ENCODE data around the gene FGF14.
A peak's percentile ranks its signal among the peaks of the same experiment; 100 is the strongest.

The FGF14 gene

DNA sequence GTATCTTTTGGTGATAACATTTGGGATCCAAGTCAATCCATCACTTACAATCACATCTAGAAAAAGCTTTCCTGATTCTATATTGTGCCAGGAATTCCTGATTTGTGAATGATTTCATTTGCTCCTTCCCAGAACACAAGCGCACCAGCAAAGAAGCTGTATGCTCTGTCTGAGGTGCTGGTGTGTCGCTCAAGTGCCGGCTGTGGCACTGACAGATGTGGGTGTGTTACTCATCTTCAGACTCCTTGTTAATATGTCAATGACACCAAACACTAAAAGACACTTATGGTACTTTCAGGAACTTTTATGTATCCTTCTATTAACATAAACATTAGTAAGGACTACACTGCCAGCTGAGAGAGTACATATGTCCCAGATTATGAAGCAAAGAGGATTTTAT lies 520.3 kb downstream of the FGF14 start:
- no peak for DNase-seq
- no peak overlapping the region for H3K27ac ChIP-seq (ENCODE audit: low read depth, low read length)
- H4K8ac ChIP-seq (ENCODE audit: low read depth, low read length), result no peak overlapping the region
- H3K4ac ChIP-seq (ENCODE audit: low read depth, low read length), result no peak overlapping the region
- no peak overlapping the region for H2BK12ac ChIP-seq (ENCODE audit: low read length)
- H3K9me3 ChIP-seq (ENCODE audit: insufficient read depth, low read depth, low read length), result no peaks in the 10 kb centered on the region
- no peak overlapping the region for H2BK5ac ChIP-seq (ENCODE audit: low read depth, low read length, poor library complexity)
- no peak overlapping the region for H3K4me2 ChIP-seq (ENCODE audit: low read length)
- H3K27me3 ChIP-seq (ENCODE audit: insufficient read depth, low read length), result no peaks in the 10 kb centered on the region
- no peak overlapping the region for H3K14ac ChIP-seq (ENCODE audit: low read length)
- no peaks in the 10 kb centered on the region for H3K36me3 ChIP-seq (ENCODE audit: control insufficient read depth in 1 of 2, insufficient read depth in 2 of 2, low read length in 2 of 2)
- H4K91ac ChIP-seq (ENCODE audit: low read depth, low read length), result no peak overlapping the region
- no CpG with 5 or more reads among the region's 3 CpGs for WGBS (ENCODE audit: extremely low coverage, insufficient coverage, insufficient read length)
- no peaks in the 10 kb centered on the region for H3K79me2 ChIP-seq (ENCODE audit: control insufficient read depth, insufficient read depth, low read length, poor library complexity)
- H2AK5ac ChIP-seq (ENCODE audit: low read length), result no peak overlapping the region
- no peak overlapping the region for H3K4me3 ChIP-seq (ENCODE audit: low read depth, low read length)
- no peak overlapping the region for H4K12ac ChIP-seq (ENCODE audit: low read depth, low read length)
- no peak overlapping the region for H3K23ac ChIP-seq (ENCODE audit: low read length)
- no peaks in the 10 kb centered on the region for H3K4me1 ChIP-seq (ENCODE audit: control insufficient read depth in 1 of 2, insufficient read depth in 2 of 2, low read length in 2 of 2)
- no peak overlapping the region for H2AFZ ChIP-seq (ENCODE audit: insufficient read depth, low read length, poor library complexity)
- H3K18ac ChIP-seq (ENCODE audit: low read length), result no peak overlapping the region
- no peaks in the 10 kb centered on the region for H3K79me1 ChIP-seq (ENCODE audit: low read length)
- no peak overlapping the region for H2BK120ac ChIP-seq (ENCODE audit: insufficient read depth, low read length, poor library complexity)
- H3K9ac ChIP-seq (ENCODE audit: low read length), result no peak overlapping the region

DNA sequence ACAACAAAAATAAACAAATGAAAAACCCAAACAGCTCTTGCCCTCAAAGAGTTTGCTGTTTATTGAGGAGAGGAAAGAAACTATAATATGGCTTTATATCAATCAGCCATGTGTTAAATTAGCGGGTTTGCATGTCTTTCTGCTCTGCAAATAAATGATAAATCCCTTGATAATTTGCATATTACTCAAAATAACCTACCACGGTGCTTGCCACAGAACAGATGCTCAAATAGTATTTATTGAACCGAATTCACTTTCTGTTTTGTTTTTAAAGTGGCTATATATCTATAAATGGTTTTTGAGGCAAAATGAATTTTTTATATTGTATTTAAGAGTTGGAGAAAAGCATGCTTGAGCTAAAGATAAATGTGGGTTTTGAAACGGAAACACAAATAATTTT lies 521.3 kb downstream of the FGF14 start:
- Histone ChIP-seq H4K8ac (ENCODE audit: low read depth, low read length) (no peak overlapping the region), H3K9ac (ENCODE audit: low read length) (no peak overlapping the region), H3K23ac (ENCODE audit: low read length) (no peak overlapping the region), H2BK5ac (ENCODE audit: low read depth, low read length, poor library complexity) (no peak overlapping the region), H4K91ac (ENCODE audit: low read depth, low read length) (no peak overlapping the region), H3K4ac (ENCODE audit: low read depth, low read length) (no peak overlapping the region), H3K9me3 (ENCODE audit: insufficient read depth, low read depth, low read length) (no peaks in the 10 kb centered on the region), H3K4me1 (ENCODE audit: control insufficient read depth in 1 of 2, insufficient read depth in 2 of 2, low read length in 2 of 2) (no peaks in the 10 kb centered on the region), H4K12ac (ENCODE audit: low read depth, low read length) (no peak overlapping the region), H3K4me3 (ENCODE audit: low read depth, low read length) (no peak overlapping the region), H3K14ac (ENCODE audit: low read length) (no peak overlapping the region), H3K27ac (ENCODE audit: low read depth, low read length) (no peak overlapping the region), H3K27me3 (ENCODE audit: insufficient read depth, low read length) (no peaks in the 10 kb centered on the region), H2AFZ (ENCODE audit: insufficient read depth, low read length, poor library complexity) (no peak overlapping the region), H2BK12ac (ENCODE audit: low read length) (no peak overlapping the region), H3K18ac (ENCODE audit: low read length) (no peak overlapping the region), H3K36me3 (ENCODE audit: control insufficient read depth in 1 of 2, insufficient read depth in 2 of 2, low read length in 2 of 2) (no peaks in the 10 kb centered on the region), H3K79me1 (ENCODE audit: low read length) (no peaks in the 10 kb centered on the region), H2BK120ac (ENCODE audit: insufficient read depth, low read length, poor library complexity) (no peak overlapping the region), H3K79me2 (ENCODE audit: control insufficient read depth, insufficient read depth, low read length, poor library complexity) (no peaks in the 10 kb centered on the region), H2AK5ac (ENCODE audit: low read length) (no peak overlapping the region), H3K4me2 (ENCODE audit: low read length) (no peak overlapping the region)
- DNase-seq, result no peak
- WGBS (ENCODE audit: extremely low coverage, insufficient coverage, insufficient read length), result no CpG with 5 or more reads among the region's 4 CpGs

DNA sequence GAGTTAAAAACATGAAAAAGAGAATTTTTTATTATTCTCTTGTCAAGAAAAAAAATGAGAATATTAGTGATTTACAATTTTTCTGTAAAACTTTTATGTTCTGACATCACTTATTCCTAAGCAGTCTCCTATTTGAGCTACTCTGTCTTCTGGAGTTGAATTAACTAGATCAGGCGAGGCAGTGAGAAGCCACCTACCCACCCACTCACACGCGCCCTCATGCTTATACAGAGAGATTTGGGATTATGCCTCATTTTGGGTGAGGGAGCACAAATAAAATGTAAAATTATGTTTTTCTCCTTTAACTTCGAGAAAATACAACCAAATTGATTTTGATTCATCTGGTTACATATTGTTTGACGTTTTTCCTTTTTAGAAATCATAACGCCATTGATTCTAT lies 524.9 kb downstream of the FGF14 start:
- Histone ChIP-seq H2BK5ac (ENCODE audit: low read depth, low read length, poor library complexity) (no peak overlapping the region), H2AFZ (ENCODE audit: insufficient read depth, low read length, poor library complexity) (no peak overlapping the region), H4K91ac (ENCODE audit: low read depth, low read length) (no peak overlapping the region), H3K23ac (ENCODE audit: low read length) (no peak overlapping the region), H2AK5ac (ENCODE audit: low read length) (no peak overlapping the region), H2BK12ac (ENCODE audit: low read length) (no peak overlapping the region), H3K4ac (ENCODE audit: low read depth, low read length) (no peak overlapping the region), H3K9ac (ENCODE audit: low read length) (no peak overlapping the region), H4K12ac (ENCODE audit: low read depth, low read length) (no peak overlapping the region), H2BK120ac (ENCODE audit: insufficient read depth, low read length, poor library complexity) (no peak overlapping the region), H3K14ac (ENCODE audit: low read length) (no peak overlapping the region), H3K36me3 (ENCODE audit: control insufficient read depth in 1 of 2, insufficient read depth in 2 of 2, low read length in 2 of 2) (no peaks in the 10 kb centered on the region), H3K18ac (ENCODE audit: low read length) (no peak overlapping the region), H3K4me1 (ENCODE audit: control insufficient read depth in 1 of 2, insufficient read depth in 2 of 2, low read length in 2 of 2) (no peaks in the 10 kb centered on the region), H3K27me3 (ENCODE audit: insufficient read depth, low read length) (no peaks in the 10 kb centered on the region), H3K27ac (ENCODE audit: low read depth, low read length) (no peak overlapping the region), H4K8ac (ENCODE audit: low read depth, low read length) (no peak overlapping the region), H3K79me2 (ENCODE audit: control insufficient read depth, insufficient read depth, low read length, poor library complexity) (no peaks in the 10 kb centered on the region), H3K4me2 (ENCODE audit: low read length) (no peak overlapping the region), H3K4me3 (ENCODE audit: low read depth, low read length) (no peak overlapping the region), H3K79me1 (ENCODE audit: low read length) (no peaks in the 10 kb centered on the region), H3K9me3 (ENCODE audit: insufficient read depth, low read depth, low read length) (no peaks in the 10 kb centered on the region)
- no CpG with 5 or more reads among the region's 6 CpGs for WGBS (ENCODE audit: extremely low coverage, insufficient coverage, insufficient read length)
- no peak for DNase-seq

DNA sequence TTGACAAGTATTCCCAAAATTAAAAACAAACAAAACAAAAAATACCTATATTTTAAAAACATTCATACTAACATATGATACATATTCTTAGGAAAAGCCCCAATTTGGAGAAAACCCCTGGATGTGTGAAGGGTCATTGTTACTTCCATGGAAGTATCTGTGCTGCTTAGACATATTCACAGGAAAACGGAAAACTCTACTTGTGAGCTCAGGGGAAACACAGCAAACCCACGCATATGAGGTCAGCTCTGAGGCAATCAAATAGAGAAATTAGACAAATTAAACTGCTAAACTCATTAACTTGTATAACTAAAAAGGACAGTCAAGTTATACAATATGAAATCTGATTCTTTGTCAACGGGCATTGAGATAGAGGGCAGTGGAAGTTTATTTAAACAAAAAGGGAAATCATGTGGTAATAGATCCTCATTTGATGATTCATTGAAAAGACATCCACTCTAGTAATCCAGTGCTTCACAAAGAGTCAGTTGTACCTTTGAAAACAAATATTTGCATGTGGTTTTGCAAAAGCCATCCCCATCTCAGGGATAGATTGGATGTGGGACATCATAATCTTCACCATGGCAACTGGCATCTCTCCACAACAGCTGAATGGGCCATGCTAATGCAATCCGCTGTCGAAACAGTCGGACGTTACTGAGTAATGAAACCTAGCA lies 526.0 kb downstream of the FGF14 start:
- H3K27ac ChIP-seq (ENCODE audit: low read depth, low read length), result no peak overlapping the region
- H3K23ac ChIP-seq (ENCODE audit: low read length), result no peak overlapping the region
- H3K4me1 ChIP-seq (ENCODE audit: control insufficient read depth in 1 of 2, insufficient read depth in 2 of 2, low read length in 2 of 2), result no peaks in the 10 kb centered on the region
- H3K36me3 ChIP-seq (ENCODE audit: control insufficient read depth in 1 of 2, insufficient read depth in 2 of 2, low read length in 2 of 2), result no peaks in the 10 kb centered on the region
- no peak overlapping the region for H2AFZ ChIP-seq (ENCODE audit: insufficient read depth, low read length, poor library complexity)
- peak in 1 of 2 donors; percentile 5 for DNase-seq
- no peak overlapping the region for H3K4me2 ChIP-seq (ENCODE audit: low read length)
- H3K14ac ChIP-seq (ENCODE audit: low read length), result no peak overlapping the region
- no peak overlapping the region for H3K18ac ChIP-seq (ENCODE audit: low read length)
- H3K27me3 ChIP-seq (ENCODE audit: insufficient read depth, low read length), result no peaks in the 10 kb centered on the region
- H3K4ac ChIP-seq (ENCODE audit: low read depth, low read length), result no peak overlapping the region
- H3K9ac ChIP-seq (ENCODE audit: low read length), result no peak overlapping the region
- H3K79me1 ChIP-seq (ENCODE audit: low read length), result no peaks in the 10 kb centered on the region
- H2BK5ac ChIP-seq (ENCODE audit: low read depth, low read length, poor library complexity), result no peak overlapping the region
- no peak overlapping the region for H4K91ac ChIP-seq (ENCODE audit: low read depth, low read length)
- no peak overlapping the region for H3K4me3 ChIP-seq (ENCODE audit: low read depth, low read length)
- H3K79me2 ChIP-seq (ENCODE audit: control insufficient read depth, insufficient read depth, low read length, poor library complexity), result no peaks in the 10 kb centered on the region
- no peak overlapping the region for H4K12ac ChIP-seq (ENCODE audit: low read depth, low read length)
- H2BK120ac ChIP-seq (ENCODE audit: insufficient read depth, low read length, poor library complexity), result no peak overlapping the region
- no peaks in the 10 kb centered on the region for H3K9me3 ChIP-seq (ENCODE audit: insufficient read depth, low read depth, low read length)
- no CpG with 5 or more reads among the region's 7 CpGs for WGBS (ENCODE audit: extremely low coverage, insufficient coverage, insufficient read length)
- H2AK5ac ChIP-seq (ENCODE audit: low read length), result no peak overlapping the region
- no peak overlapping the region for H2BK12ac ChIP-seq (ENCODE audit: low read length)
- H4K8ac ChIP-seq (ENCODE audit: low read depth, low read length), result no peak overlapping the region
